Adipose tissue (tissue), 3 donors: ENCODE results near the gene DIAPH3. TPM values are rescaled to one million over a fixed set of nuclear protein-coding genes. Genes with fewer than 3 reads are reported as not detected.

ENCODE experiments used
- H3K27ac ChIP-seq: one replicate; pipeline ENCODE4 v1.5.1; 2013; ENCODE audit warnings: low read depth, low read length
- WGBS, 3 donors: extraction: QIAGEN DNeasy Blood & Tissue Kit; methylation state at CpG; one replicate each; pipeline ENCODE4 v1.1.7; 2013; 5-methylcytosine and 5-hydroxymethylcytosine counted together
- polyA plus RNA-seq, 3 donors: library from polyadenylated mRNA; stranded (reverse); fragments of 200-250 nt; gene quantifications; one replicate each; pipeline ENCODE4 v1.2.3, GENCODE V29; 2013
- donor health status: healthy with polysubstance abuse.
- donor health status: Bipolar disorder and iron deficiency.
- donor health status: healthy.

DIAPH3 gene
- polyA plus RNA-seq, 3 donors: 0.06 to 0.45 (median 0.24) TPM

GRCh38 chr13:59653916-59654315, 509.8 kb downstream of the DIAPH3 start:
- 92 to 99% (median 94%) methylated on average over 2 of the region's 2 CpGs for WGBS, 3 donors
- no peak overlapping the region for H3K27ac ChIP-seq

DNA sequence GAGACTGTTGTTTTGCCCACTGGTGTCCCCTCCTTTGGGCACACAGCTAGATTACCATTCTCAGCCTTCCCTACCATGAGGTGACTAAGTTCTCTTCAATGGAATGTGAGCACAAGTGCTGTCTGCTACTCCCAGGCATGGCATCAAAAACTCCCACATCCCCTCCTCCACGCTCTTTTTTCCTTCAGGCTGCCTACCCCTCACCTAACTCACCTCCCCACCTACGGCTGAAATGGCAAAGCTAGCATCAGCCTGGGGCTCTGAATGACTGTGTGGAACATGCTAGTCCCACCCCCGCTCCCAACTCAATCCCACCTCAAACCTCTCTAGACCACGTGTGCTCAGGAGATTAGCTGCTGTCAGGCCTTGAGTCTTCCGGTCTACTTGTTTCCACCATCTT, 512.2 kb downstream of the DIAPH3 start:
- no peak overlapping the region for H3K27ac ChIP-seq
- 91 to 94% (median 92%) methylated on average over 5 of the region's 5 CpGs for WGBS, 3 donors

GRCh38 chr13:59643906-59644626, 519.7 kb downstream of the DIAPH3 start:
- H3K27ac ChIP-seq: no peak overlapping the region
- WGBS, 3 donors: 28 to 43% (median 31%) methylated on average over 3 of the region's 3 CpGs

DNA sequence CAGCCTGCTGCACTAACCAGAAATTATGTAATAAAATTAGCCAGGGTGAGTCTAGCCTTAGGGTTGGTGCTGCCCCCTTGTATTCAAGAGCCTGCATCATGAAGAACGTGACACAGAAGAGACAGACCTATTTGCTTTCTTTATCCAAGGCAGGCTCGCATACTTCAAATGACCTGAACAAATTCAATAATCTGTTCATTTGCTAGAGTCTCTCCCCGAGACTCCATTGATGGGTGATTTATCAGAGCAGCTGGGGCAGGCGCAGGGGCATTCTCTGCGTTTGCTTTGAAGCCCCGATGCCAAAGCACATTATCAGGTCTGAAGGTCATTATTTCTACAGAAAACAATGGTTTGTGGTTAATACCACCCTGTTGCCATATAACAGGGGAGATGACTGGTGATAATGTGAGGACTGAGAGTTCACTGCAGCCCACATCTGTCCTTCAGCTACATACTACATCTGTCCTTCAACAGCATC, 520.3 kb downstream of the DIAPH3 start:
- 62 to 83% (median 82%) methylated on average over 6 of the region's 6 CpGs for WGBS, 3 donors
- no peak overlapping the region for H3K27ac ChIP-seq

- 78 to 97% (median 81%) methylated on average over 1 of the region's 1 CpG for WGBS, 3 donors
- no peak overlapping the region for H3K27ac ChIP-seq
Observed at GRCh38 chr13:59641817-59642216, 521.9 kb downstream of the DIAPH3 start.

- no peak overlapping the region for H3K27ac ChIP-seq
- WGBS, 3 donors: 72 to 87% (median 87%) methylated on average over 3 of the region's 3 CpGs
Observed at GRCh38 chr13:59641261-59641660, 522.5 kb downstream of the DIAPH3 start.

- WGBS, 3 donors: 59 to 73% (median 66%) methylated on average over 1 of the region's 1 CpG
- H3K27ac ChIP-seq: no peak overlapping the region
Observed at GRCh38 chr13:59638404-59638803, 525.3 kb downstream of the DIAPH3 start.

- WGBS, 3 donors: 85 to 86% (median 86%) methylated on average over 6 of the region's 6 CpGs
- no peak overlapping the region for H3K27ac ChIP-seq
Observed at GRCh38 chr13:59635589-59635988, 528.1 kb downstream of the DIAPH3 start.

- 75 to 96% (median 79%) methylated on average over 9 of the region's 9 CpGs for WGBS, 3 donors
- H3K27ac ChIP-seq: no peak overlapping the region
Observed at GRCh38 chr13:59633290-59633689, 530.4 kb downstream of the DIAPH3 start.

DNA sequence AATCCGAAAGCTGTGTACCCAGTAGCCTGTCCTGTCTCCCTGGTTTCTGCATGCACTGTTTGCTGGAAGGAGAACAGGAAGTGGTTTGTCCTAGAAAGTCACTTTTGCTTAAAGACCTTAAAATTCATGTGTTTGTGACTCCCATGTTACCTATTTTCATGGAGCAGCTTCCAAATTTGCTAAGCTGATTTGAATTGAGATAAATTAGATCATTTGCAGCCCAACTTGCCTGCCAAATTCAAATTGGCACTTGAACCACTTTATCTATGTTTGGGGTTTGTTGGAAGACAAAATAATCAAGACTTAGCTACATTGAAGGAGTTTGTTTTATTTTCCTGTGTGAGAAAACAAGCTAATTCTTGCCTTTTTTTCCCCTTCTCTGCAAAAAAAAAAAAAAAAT, 532.5 kb downstream of the DIAPH3 start:
- no peak overlapping the region for H3K27ac ChIP-seq
- 36 to 56% (median 46%) methylated on average over 1 of the region's 1 CpG for WGBS, 3 donors

DNA sequence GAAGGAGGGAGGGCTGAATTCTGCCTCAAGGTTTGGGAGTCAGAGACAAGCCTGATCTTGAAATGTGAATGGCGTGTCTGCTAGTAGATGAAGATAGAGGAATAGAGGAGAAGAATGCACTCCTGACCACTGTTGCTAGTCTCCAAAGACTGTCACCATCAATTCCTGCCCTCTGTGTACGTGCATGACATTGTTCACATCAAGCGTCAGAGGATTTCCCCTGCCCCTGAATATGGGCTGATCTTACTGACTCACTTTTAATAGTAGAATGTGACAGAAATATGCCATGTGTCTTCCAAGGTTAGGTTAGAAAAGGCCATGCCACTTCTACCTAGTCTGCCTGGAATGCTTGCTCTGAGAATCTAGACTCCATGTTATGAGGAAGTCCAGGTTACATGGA, 538.6 kb downstream of the DIAPH3 start:
- WGBS, 3 donors: 93 to 99% (median 94%) methylated on average over 3 of the region's 3 CpGs
- no peak overlapping the region for H3K27ac ChIP-seq

- 53 to 68% (median 54%) methylated on average over 4 of the region's 4 CpGs for WGBS, 3 donors
- no peak overlapping the region for H3K27ac ChIP-seq
Observed at GRCh38 chr13:59623206-59623915, 540.4 kb downstream of the DIAPH3 start.

DNA sequence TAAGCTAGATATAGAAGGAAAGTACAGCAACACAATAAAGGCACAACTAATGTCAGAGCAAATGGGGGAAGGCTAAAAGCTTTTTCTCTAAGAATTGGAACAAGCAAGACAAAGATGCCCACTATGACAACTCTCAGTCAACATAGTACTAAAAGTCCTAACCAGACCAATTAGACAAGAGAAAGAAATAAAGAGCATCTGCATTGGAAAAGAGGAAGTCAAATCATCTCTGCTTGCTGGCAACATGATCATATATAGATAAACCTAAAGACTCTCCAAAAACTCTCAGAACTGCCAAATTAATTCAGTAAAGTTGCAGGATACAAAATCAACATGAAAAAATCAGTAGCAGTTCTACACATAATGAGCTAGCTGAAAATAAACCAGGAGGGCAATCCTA, 542.0 kb downstream of the DIAPH3 start:
- H3K27ac ChIP-seq: no peak overlapping the region

Other genes with a start within 250 kb of the DIAPH3 start
- gene TDRD3, start 233.3 kb upstream of the DIAPH3 start, polyA plus RNA-seq: 10 to 100 TPM in 2 of 3 donors, 1 to 10 TPM in 1; 8.3 to 12.8 (median 10.5) TPM